Measurements from ENCODE around the gene ZNF423. TPM values are rescaled to one million over a fixed set of nuclear protein-coding genes. Genes with fewer than 3 reads are reported as not detected.

The ZNF423 gene
- total RNA-seq, 1 donor from 2014 or later: 10.7 TPM

- no peaks in the 10 kb centered on the region for H3K27me3 ChIP-seq (ENCODE audit: low read depth)
- H3K4me1 ChIP-seq: peaks cover 13% of the 10 kb centered on the region
- ATAC-seq: no peak
- no peak overlapping the region for H3K4me3 ChIP-seq
- intact Hi-C loops (cut with DNase I): no loop called here
- H3K27ac ChIP-seq: no peak overlapping the region
- no peaks in the 10 kb centered on the region for H3K9me3 ChIP-seq
- no peak for DNase-seq
- no peak for TF ChIP-seq CTCF (IDR thresholded peaks at IDR 0.05)
- H3K36me3 ChIP-seq: peaks cover 11% of the 10 kb centered on the region
These were observed 220.9 kb downstream of the ZNF423 start for GRCh38 chr16:49635009-49635350.

GRCh38 chr16:49634235-49635008, 221.5 kb downstream of the ZNF423 start:
- intact Hi-C loops (cut with DNase I): no loop called here
- H3K4me1 ChIP-seq: peaks cover 10% of the 10 kb centered on the region

GRCh38 chr16:49632795-49633184, 223.1 kb downstream of the ZNF423 start:
- no peaks in the 10 kb centered on the region for H3K4me1 ChIP-seq
- no peaks in the 10 kb centered on the region for H3K9me3 ChIP-seq
- intact Hi-C loops (cut with DNase I): no loop called here
- ATAC-seq (no peak), DNase-seq (no peak)
- H3K27ac ChIP-seq: no peak overlapping the region
- TF ChIP-seq CTCF (IDR thresholded peaks at IDR 0.05): no peak
- peaks cover 11% of the 10 kb centered on the region for H3K36me3 ChIP-seq
- H3K4me3 ChIP-seq: no peak overlapping the region
- no peaks in the 10 kb centered on the region for H3K27me3 ChIP-seq (ENCODE audit: low read depth)

More at GRCh38 chr16:49634235-49635008, 221.5 kb downstream of the ZNF423 start:
- Histone ChIP-seq H3K27ac (no peak overlapping the region), H3K27me3 (ENCODE audit: low read depth) (no peaks in the 10 kb centered on the region), H3K9me3 (no peaks in the 10 kb centered on the region), H3K4me3 (no peak overlapping the region), H3K36me3 (peaks cover 11% of the 10 kb centered on the region)
- DNase-seq (no peak), ATAC-seq (no peak)
- TF ChIP-seq CTCF (IDR thresholded peaks at IDR 0.05): no peak

- intact Hi-C loops (cut with DNase I): no loop called here
These were observed 223.7 kb downstream of the ZNF423 start for GRCh38 chr16:49632086-49632794.

More at GRCh38 chr16:49632086-49632794, 223.7 kb downstream of the ZNF423 start:
- H3K9me3 ChIP-seq: no peaks in the 10 kb centered on the region
- H3K4me3 ChIP-seq: no peak overlapping the region
- H3K36me3 ChIP-seq: peaks cover 11% of the 10 kb centered on the region
- TF ChIP-seq CTCF (IDR thresholded peaks at IDR 0.05): no peak
- no peak overlapping the region for H3K27ac ChIP-seq
- no peaks in the 10 kb centered on the region for H3K4me1 ChIP-seq
- H3K27me3 ChIP-seq (ENCODE audit: low read depth): no peaks in the 10 kb centered on the region
- DNase-seq (no peak), ATAC-seq (no peak)
